Fibroblast of skin of left biceps (primary cell): ENCODE data around the gene EDNRA.

ENCODE experiments used
- DNase-seq, 2 experiments: peaks; one replicate each; pipeline ENCODE4 v3.0.0-alpha.2; 2013; ENCODE audit warnings: low read depth in 2 of 2

Gene EDNRA

DNA sequence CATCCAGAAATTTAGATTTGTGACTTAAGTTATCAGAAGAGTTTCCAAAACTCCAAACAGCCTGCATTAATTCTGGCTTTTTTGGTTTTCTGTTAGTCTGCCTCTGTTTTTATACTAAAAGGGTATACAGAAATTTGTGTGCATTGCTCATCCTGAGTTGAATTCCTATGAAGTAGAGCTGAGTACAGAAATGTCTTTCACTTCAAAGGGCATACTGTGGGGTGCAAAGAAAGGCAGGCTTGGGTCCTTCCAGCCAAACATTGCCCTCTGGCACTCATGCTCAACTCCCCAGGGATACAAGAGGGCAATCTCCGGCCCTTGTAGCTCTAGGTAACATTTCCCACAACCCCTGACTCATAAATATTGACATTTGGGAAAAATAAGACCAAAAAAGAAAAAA, 108.7 kb downstream of the EDNRA start:
- DNase-seq: no peak

DNA sequence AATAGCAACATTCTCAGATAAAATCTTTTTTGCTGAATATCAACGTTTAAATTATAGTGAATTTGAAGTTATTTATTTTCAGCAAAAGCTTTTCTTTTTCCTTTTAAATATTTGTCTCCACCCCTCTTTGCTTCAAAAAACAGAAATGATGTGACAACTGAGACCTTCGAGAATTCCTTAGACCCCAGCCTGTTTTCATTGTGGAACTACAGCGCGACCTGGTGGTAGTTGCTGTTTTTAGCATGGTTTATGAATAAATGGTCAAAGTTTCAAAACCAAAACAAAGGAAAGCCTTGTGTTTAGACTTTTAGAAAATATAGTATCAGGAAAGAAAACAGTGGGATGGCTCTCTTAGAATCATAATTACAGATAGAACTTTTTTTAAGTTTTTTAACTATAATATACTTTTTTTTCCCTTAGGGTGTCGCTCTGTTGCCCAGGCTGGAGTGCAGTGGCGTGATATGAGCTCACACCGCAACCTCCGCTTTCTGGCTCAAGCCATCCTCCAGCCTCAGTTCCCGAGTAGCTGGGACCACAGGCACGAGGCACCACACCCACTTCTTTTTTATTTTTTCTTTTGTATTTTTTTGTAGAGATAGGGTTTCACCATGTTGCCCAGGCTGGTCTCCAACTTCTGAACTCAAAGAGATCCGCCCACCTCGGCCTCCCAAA, 109.5 kb downstream of the EDNRA start:
- no peak for DNase-seq

DNA sequence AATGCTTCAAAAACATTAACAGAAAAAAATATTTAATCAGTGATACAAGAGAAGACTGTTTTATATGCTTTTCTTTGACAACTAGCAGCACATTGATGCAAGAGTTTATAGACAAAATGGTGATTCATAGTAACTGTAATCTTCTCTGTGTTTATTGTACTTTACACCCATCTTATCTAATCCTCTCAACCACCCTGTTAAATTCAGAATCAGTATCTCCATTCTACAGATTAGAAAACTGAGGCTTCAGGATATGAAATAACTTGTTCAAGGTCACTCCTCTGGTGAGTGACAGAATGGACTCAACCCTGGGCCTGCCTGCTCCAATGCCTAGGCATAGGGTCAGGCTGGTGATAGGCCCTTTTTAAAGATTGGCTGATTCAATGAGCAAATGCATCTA, 110.2 kb downstream of the EDNRA start:
- no peak for DNase-seq

DNA sequence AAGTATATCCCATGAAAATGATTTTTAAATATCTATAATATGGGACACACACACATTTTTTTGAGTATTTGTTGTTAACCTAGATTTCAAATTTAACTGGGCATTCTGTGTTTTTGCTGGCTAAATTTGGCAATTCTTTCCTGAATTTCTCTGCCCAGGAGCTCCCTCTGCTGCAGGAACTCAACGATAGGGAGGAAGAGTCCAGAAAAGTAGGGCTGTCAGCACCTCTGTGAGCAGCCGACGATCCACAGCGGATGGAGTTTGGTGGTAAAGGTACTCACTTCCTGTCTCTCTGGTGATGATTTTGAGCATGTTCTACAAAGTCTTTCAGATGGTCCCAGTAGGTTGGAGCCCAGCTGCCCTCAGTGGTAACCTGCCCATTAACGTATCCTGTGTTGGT, 113.2 kb downstream of the EDNRA start:
- DNase-seq: no peak
